Endothelial cell (in vitro differentiated cells): ENCODE results near the gene ITGA6. TPM values are rescaled to one million over a fixed set of nuclear protein-coding genes. Genes with fewer than 3 reads are reported as not detected.

Source experiments
- DNase-seq: peaks from one replicate; pipeline ENCODE4 v3.0.0; 2021; ENCODE audit warnings: low spot score
- H3K27ac Mint-ChIP-seq: one replicate; pipeline ENCODE4 v1.8.0; 2021; ENCODE audit warnings: mixed read lengths, inconsistent platforms; ENCODE audit not compliant: unreplicated experiment
- H3K27me3 Mint-ChIP-seq: one replicate; pipeline ENCODE4 v1.8.0; 2021; ENCODE audit warnings: mild to moderate bottlenecking, moderate library complexity, mixed read lengths, inconsistent platforms; ENCODE audit not compliant: unreplicated experiment
- H3K36me3 Mint-ChIP-seq: one replicate; pipeline ENCODE4 v1.8.0; 2021; ENCODE audit warnings: mild to moderate bottlenecking, low read depth, mixed read lengths, inconsistent platforms; ENCODE audit not compliant: unreplicated experiment
- H3K4me1 Mint-ChIP-seq: one replicate; pipeline ENCODE4 v1.8.0; 2021; ENCODE audit warnings: mild to moderate bottlenecking, mixed read lengths, inconsistent platforms; ENCODE audit not compliant: unreplicated experiment
- H3K4me3 Mint-ChIP-seq: one replicate; pipeline ENCODE4 v1.8.0; 2021; ENCODE audit warnings: mild to moderate bottlenecking, mixed read lengths, inconsistent platforms; ENCODE audit not compliant: unreplicated experiment
- H3K9me3 Mint-ChIP-seq: one replicate; pipeline ENCODE4 v1.8.0; 2021; ENCODE audit warnings: mixed read lengths, inconsistent platforms; ENCODE audit not compliant: unreplicated experiment
- CTCF ChIP-seq: fragments of 200-600 bp; sonication (generic); IDR thresholded peaks from one replicate; pipeline ENCODE4 v1.5.0; 2021; ENCODE audit warnings: antibody characterized with exemption; ENCODE audit not compliant: unreplicated experiment
- total RNA-seq: library from RNA; stranded (reverse); fragmentation: NEBNext Ultra II Directional; extraction: Animal tissue kit (Norgen Biotek cat#: 25700); gene quantifications from one replicate; pipeline ENCODE4 v1.2.1, GENCODE V29; 2021; ENCODE audit not compliant: unreplicated experiment

The ITGA6 gene
- total RNA-seq, 1 donor from 2014 or later = 34.0 TPM

GRCh38 chr2:172454404-172455120, 27.2 kb downstream of the ITGA6 start:
- TF ChIP-seq CTCF = no peak
- H3K27ac Mint-ChIP-seq = peak overlapping the region; percentile 26
- no peak overlapping the region for H3K4me3 Mint-ChIP-seq
- H3K9me3 Mint-ChIP-seq = no peaks in the 10 kb centered on the region
- peaks cover 2% of the 10 kb centered on the region for H3K27me3 Mint-ChIP-seq
- no peaks in the 10 kb centered on the region for H3K36me3 Mint-ChIP-seq
- peaks cover 20% of the 10 kb centered on the region for H3K4me1 Mint-ChIP-seq
- DNase-seq = no peak

- Mint-ChIP-seq H3K27me3 (peaks cover 2% of the 10 kb centered on the region), H3K36me3 (no peaks in the 10 kb centered on the region), H3K4me3 (no peak overlapping the region), H3K4me1 (peaks cover 20% of the 10 kb centered on the region), H3K9me3 (no peaks in the 10 kb centered on the region), H3K27ac (no peak overlapping the region)
- no peak for TF ChIP-seq CTCF
- no peak for DNase-seq
Observed at GRCh38 chr2:172455121-172455515, 27.7 kb downstream of the ITGA6 start.

- H3K36me3 Mint-ChIP-seq = no peaks in the 10 kb centered on the region
- H3K27me3 Mint-ChIP-seq = peaks cover 2% of the 10 kb centered on the region
- no peak for TF ChIP-seq CTCF
- H3K4me1 Mint-ChIP-seq = peaks cover 20% of the 10 kb centered on the region
- no peak overlapping the region for H3K27ac Mint-ChIP-seq
- H3K4me3 Mint-ChIP-seq = no peak overlapping the region
- no peak for DNase-seq
- H3K9me3 Mint-ChIP-seq = no peaks in the 10 kb centered on the region
Observed at GRCh38 chr2:172456002-172456401, 28.6 kb downstream of the ITGA6 start.

GRCh38 chr2:172457536-172457935, 30.1 kb downstream of the ITGA6 start:
- Mint-ChIP-seq H3K9me3 (no peaks in the 10 kb centered on the region), H3K4me1 (peaks cover 24% of the 10 kb centered on the region), H3K27ac (no peak overlapping the region), H3K27me3 (peaks cover 2% of the 10 kb centered on the region), H3K4me3 (no peak overlapping the region), H3K36me3 (no peaks in the 10 kb centered on the region)
- no peak for TF ChIP-seq CTCF
- DNase-seq = no peak

GRCh38 chr2:172458561-172459124, 31.3 kb downstream of the ITGA6 start:
- Mint-ChIP-seq H3K27me3 (peaks cover 2% of the 10 kb centered on the region), H3K4me3 (no peak overlapping the region), H3K27ac (no peak overlapping the region), H3K36me3 (no peaks in the 10 kb centered on the region), H3K9me3 (no peaks in the 10 kb centered on the region), H3K4me1 (peaks cover 35% of the 10 kb centered on the region)
- TF ChIP-seq CTCF = no peak
- DNase-seq = no peak
